ENCODE data around the gene OTOGL.

OTOGL gene

GRCh38 chr12:80193865-80194264 lies 94.5 kb downstream of the OTOGL start:
- no peak overlapping the region for H4K8ac ChIP-seq (ENCODE audit: low read depth, low read length)
- no peak overlapping the region for H4K91ac ChIP-seq (ENCODE audit: low read depth, low read length)
- H3K79me1 ChIP-seq (ENCODE audit: low read length): peaks cover 6% of the 10 kb centered on the region
- H3K79me2 ChIP-seq (ENCODE audit: control insufficient read depth, insufficient read depth, low read length, poor library complexity): no peaks in the 10 kb centered on the region
- no peaks in the 10 kb centered on the region for H3K36me3 ChIP-seq (ENCODE audit: control insufficient read depth in 1 of 2, insufficient read depth in 2 of 2, low read length in 2 of 2)
- H2BK120ac ChIP-seq (ENCODE audit: insufficient read depth, low read length, poor library complexity): no peak overlapping the region
- no peak overlapping the region for H3K4ac ChIP-seq (ENCODE audit: low read depth, low read length)
- no CpG with 5 or more reads among the region's 4 CpGs for WGBS (ENCODE audit: extremely low coverage, insufficient coverage, insufficient read length)
- H4K12ac ChIP-seq (ENCODE audit: low read depth, low read length): no peak overlapping the region
- no peaks in the 10 kb centered on the region for H3K27me3 ChIP-seq (ENCODE audit: insufficient read depth, low read length)
- H3K27ac ChIP-seq (ENCODE audit: low read depth, low read length): no peak overlapping the region
- no peak overlapping the region for H2BK12ac ChIP-seq (ENCODE audit: low read length)
- no peak overlapping the region for H2AK5ac ChIP-seq (ENCODE audit: low read length)
- no peaks in the 10 kb centered on the region for H3K9me3 ChIP-seq (ENCODE audit: insufficient read depth, low read depth, low read length)
- no peak overlapping the region for H3K9ac ChIP-seq (ENCODE audit: low read length)
- no peak overlapping the region for H2AFZ ChIP-seq (ENCODE audit: insufficient read depth, low read length, poor library complexity)
- H3K14ac ChIP-seq (ENCODE audit: low read length): no peak overlapping the region
- H3K23ac ChIP-seq (ENCODE audit: low read length): no peak overlapping the region
- no peak overlapping the region for H3K4me3 ChIP-seq (ENCODE audit: low read depth, low read length)
- H2BK5ac ChIP-seq (ENCODE audit: low read depth, low read length, poor library complexity): no peak overlapping the region
- H3K4me1 ChIP-seq (ENCODE audit: control insufficient read depth in 1 of 2, insufficient read depth in 2 of 2, low read length in 2 of 2): peaks cover 0 to 4% of the 10 kb centered on the region in 2 experiments
- no peak overlapping the region for H3K4me2 ChIP-seq (ENCODE audit: low read length)
- no peak for DNase-seq
- no peak overlapping the region for H3K18ac ChIP-seq (ENCODE audit: low read length)

- peak; percentile 8 to 55 for DNase-seq
- Histone ChIP-seq H3K4me1 (ENCODE audit: control insufficient read depth in 1 of 2, insufficient read depth in 2 of 2, low read length in 2 of 2) (peaks cover 0 to 4% of the 10 kb centered on the region in 2 experiments), H3K18ac (ENCODE audit: low read length) (no peak overlapping the region), H3K27ac (ENCODE audit: low read depth, low read length) (no peak overlapping the region), H2BK12ac (ENCODE audit: low read length) (no peak overlapping the region), H4K91ac (ENCODE audit: low read depth, low read length) (peak overlapping the region; percentile 43), H4K8ac (ENCODE audit: low read depth, low read length) (no peak overlapping the region), H4K12ac (ENCODE audit: low read depth, low read length) (no peak overlapping the region), H3K9ac (ENCODE audit: low read length) (no peak overlapping the region), H2AK5ac (ENCODE audit: low read length) (no peak overlapping the region), H3K27me3 (ENCODE audit: insufficient read depth, low read length) (no peaks in the 10 kb centered on the region), H3K4ac (ENCODE audit: low read depth, low read length) (no peak overlapping the region), H3K23ac (ENCODE audit: low read length) (no peak overlapping the region), H3K9me3 (ENCODE audit: insufficient read depth, low read depth, low read length) (no peaks in the 10 kb centered on the region), H2AFZ (ENCODE audit: insufficient read depth, low read length, poor library complexity) (no peak overlapping the region), H3K14ac (ENCODE audit: low read length) (no peak overlapping the region), H3K79me1 (ENCODE audit: low read length) (peaks cover 6% of the 10 kb centered on the region), H3K4me3 (ENCODE audit: low read depth, low read length) (no peak overlapping the region), H3K36me3 (ENCODE audit: control insufficient read depth in 1 of 2, insufficient read depth in 2 of 2, low read length in 2 of 2) (no peaks in the 10 kb centered on the region), H3K79me2 (ENCODE audit: control insufficient read depth, insufficient read depth, low read length, poor library complexity) (no peaks in the 10 kb centered on the region), H2BK5ac (ENCODE audit: low read depth, low read length, poor library complexity) (no peak overlapping the region), H2BK120ac (ENCODE audit: insufficient read depth, low read length, poor library complexity) (peak overlapping the region; percentile 18), H3K4me2 (ENCODE audit: low read length) (no peak overlapping the region)
- no CpG with 5 or more reads among the region's 1 CpG for WGBS (ENCODE audit: extremely low coverage, insufficient coverage, insufficient read length)
These were observed 95.9 kb downstream of the OTOGL start for GRCh38 chr12:80195074-80195726.

- peak overlapping the region; percentile 73 for H3K27ac ChIP-seq (ENCODE audit: low read depth, low read length)
- no CpG with 5 or more reads among the region's 2 CpGs for WGBS (ENCODE audit: extremely low coverage, insufficient coverage, insufficient read length)
- H3K18ac ChIP-seq (ENCODE audit: low read length): no peak overlapping the region
These were observed 96.4 kb downstream of the OTOGL start for GRCh38 chr12:80195737-80196136.

GRCh38 chr12:80196419-80196818 lies 97.1 kb downstream of the OTOGL start:
- no peaks in the 10 kb centered on the region for H3K36me3 ChIP-seq (ENCODE audit: control insufficient read depth in 1 of 2, insufficient read depth in 2 of 2, low read length in 2 of 2)
- peak overlapping the region; percentile 79 for H3K27ac ChIP-seq (ENCODE audit: low read depth, low read length)
- H2BK12ac ChIP-seq (ENCODE audit: low read length): no peak overlapping the region
- H3K4me2 ChIP-seq (ENCODE audit: low read length): no peak overlapping the region
- H4K8ac ChIP-seq (ENCODE audit: low read depth, low read length): no peak overlapping the region
- no peak overlapping the region for H3K23ac ChIP-seq (ENCODE audit: low read length)
- no peak overlapping the region for H3K4ac ChIP-seq (ENCODE audit: low read depth, low read length)
- no peaks in the 10 kb centered on the region for H3K79me2 ChIP-seq (ENCODE audit: control insufficient read depth, insufficient read depth, low read length, poor library complexity)
- no peaks in the 10 kb centered on the region for H3K9me3 ChIP-seq (ENCODE audit: insufficient read depth, low read depth, low read length)
- H3K4me3 ChIP-seq (ENCODE audit: low read depth, low read length): no peak overlapping the region
- no peak overlapping the region for H2BK120ac ChIP-seq (ENCODE audit: insufficient read depth, low read length, poor library complexity)
- H3K9ac ChIP-seq (ENCODE audit: low read length): no peak overlapping the region
- H3K4me1 ChIP-seq (ENCODE audit: control insufficient read depth in 1 of 2, insufficient read depth in 2 of 2, low read length in 2 of 2): peaks cover 0 to 4% of the 10 kb centered on the region in 2 experiments
- peaks cover 9% of the 10 kb centered on the region for H3K79me1 ChIP-seq (ENCODE audit: low read length)
- DNase-seq: no peak
- no peak overlapping the region for H4K12ac ChIP-seq (ENCODE audit: low read depth, low read length)
- H2BK5ac ChIP-seq (ENCODE audit: low read depth, low read length, poor library complexity): peak overlapping the region; percentile 27
- WGBS (ENCODE audit: extremely low coverage, insufficient coverage, insufficient read length): no CpG with 5 or more reads among the region's 2 CpGs
- H2AFZ ChIP-seq (ENCODE audit: insufficient read depth, low read length, poor library complexity): no peak overlapping the region
- H2AK5ac ChIP-seq (ENCODE audit: low read length): no peak overlapping the region
- H3K18ac ChIP-seq (ENCODE audit: low read length): no peak overlapping the region
- no peak overlapping the region for H3K14ac ChIP-seq (ENCODE audit: low read length)
- H4K91ac ChIP-seq (ENCODE audit: low read depth, low read length): peak overlapping the region; percentile 37
- no peaks in the 10 kb centered on the region for H3K27me3 ChIP-seq (ENCODE audit: insufficient read depth, low read length)

More at GRCh38 chr12:80195737-80196136, 96.4 kb downstream of the OTOGL start:
- H4K91ac ChIP-seq (ENCODE audit: low read depth, low read length): peak overlapping the region; percentile 43
- no peaks in the 10 kb centered on the region for H3K79me2 ChIP-seq (ENCODE audit: control insufficient read depth, insufficient read depth, low read length, poor library complexity)
- H3K9me3 ChIP-seq (ENCODE audit: insufficient read depth, low read depth, low read length): no peaks in the 10 kb centered on the region
- no peak overlapping the region for H2AK5ac ChIP-seq (ENCODE audit: low read length)
- no peak overlapping the region for H4K12ac ChIP-seq (ENCODE audit: low read depth, low read length)
- H3K36me3 ChIP-seq (ENCODE audit: control insufficient read depth in 1 of 2, insufficient read depth in 2 of 2, low read length in 2 of 2): no peaks in the 10 kb centered on the region
- H3K9ac ChIP-seq (ENCODE audit: low read length): no peak overlapping the region
- no peak overlapping the region for H2AFZ ChIP-seq (ENCODE audit: insufficient read depth, low read length, poor library complexity)
- no peak overlapping the region for H4K8ac ChIP-seq (ENCODE audit: low read depth, low read length)
- H3K23ac ChIP-seq (ENCODE audit: low read length): no peak overlapping the region
- no peaks in the 10 kb centered on the region for H3K27me3 ChIP-seq (ENCODE audit: insufficient read depth, low read length)
- H3K79me1 ChIP-seq (ENCODE audit: low read length): peaks cover 6% of the 10 kb centered on the region
- peak overlapping the region; percentile 35 for H3K14ac ChIP-seq (ENCODE audit: low read length)
- peaks cover 0 to 4% of the 10 kb centered on the region in 2 experiments for H3K4me1 ChIP-seq (ENCODE audit: control insufficient read depth in 1 of 2, insufficient read depth in 2 of 2, low read length in 2 of 2)
- no peak overlapping the region for H2BK12ac ChIP-seq (ENCODE audit: low read length)
- no peak overlapping the region for H3K4me2 ChIP-seq (ENCODE audit: low read length)
- H2BK120ac ChIP-seq (ENCODE audit: insufficient read depth, low read length, poor library complexity): peak overlapping the region; percentile 18
- H3K4ac ChIP-seq (ENCODE audit: low read depth, low read length): no peak overlapping the region
- no peak overlapping the region for H3K4me3 ChIP-seq (ENCODE audit: low read depth, low read length)
- no peak for DNase-seq
- H2BK5ac ChIP-seq (ENCODE audit: low read depth, low read length, poor library complexity): peak overlapping the region; percentile 13

All from trophoblast cell (in vitro differentiated cells and primary cell).